K562 (cell line): ENCODE data around the gene RXRA. TPM values are rescaled to one million over a fixed set of nuclear protein-coding genes. Genes with fewer than 3 reads are reported as not detected.

Experiments used
- ATAC-seq: fragments of 200-7000 bp; cut with Tn5 transposase; 3 replicates; pipeline ENCODE4 v1.9.1; 2020; ENCODE audit warnings: moderate library complexity
- BruUV-seq: library from RNA; stranded (reverse); fragments of 400-500 nt; replicated peaks from 2 replicates; lab custom pipeline; 2021; lab: Mats Ljungman, UMichigan
- CTCF ChIA-PET: fragments of 300-600 bp; formaldehyde crosslinking; extraction: SDS; loops from one replicate; lab custom pipeline; 2021; ENCODE audit warnings: low intra/inter-chr PET ratio; lab: Yijun Ruan, JAX
- POLR2A ChIA-PET: fragments of 300-600, 350-650 bp; sonication (Branson Sonifier 250); formaldehyde crosslinking; extraction: SDS; loops from one replicate; lab custom pipeline; 2021; ENCODE audit warnings: antibody characterized with exemption, inconsistent platforms; lab: Yijun Ruan, JAX
- DNase-seq, 4 experiments: peaks; one replicate each; pipeline versions ENCODE4 v3.0.0 to v3.0.0-alpha.2; 2011 to 2018; ENCODE audit warnings: low spot score in 3 of 4, mixed read lengths in 3 of 4; ENCODE audit errors: extremely low read depth in 1 of 4
- FAIRE-seq: peaks from 2 replicates; lab custom pipeline; 2011; peaks lifted over from hg19 to GRCh38; lab: Jason Lieb, UNC
- H2AFZ ChIP-seq: 2 replicates; pipeline ENCODE4 v1.6.0; 2011; ENCODE audit warnings: low read depth, low read length, control low read depth, inconsistent platforms
- H3K27ac ChIP-seq: fragments of 200-600 bp; 3 replicates; pipeline ENCODE4 v1.8.0; 2011; ENCODE audit warnings: low read depth, mild to moderate bottlenecking, control low read depth, inconsistent platforms, low read length, moderate library complexity, mixed read lengths; ENCODE audit errors: extremely low read depth
- H3K27me3 ChIP-seq, 2 experiments: fragments of 300-600 bp in 1 of 2; 2 replicates in 1 of 2; 3 replicates in 1 of 2; pipeline versions ENCODE4 v1.6.0 to v1.8.0; 2011; ENCODE audit warnings: inconsistent platforms in 2 of 2, low read length in 2 of 2, mild to moderate bottlenecking in 1 of 2, mixed read lengths in 1 of 2, moderate library complexity in 1 of 2; ENCODE audit not compliant: control insufficient read depth in 2 of 2, insufficient read depth in 2 of 2
- H3K36me3 ChIP-seq: fragments of 300-600 bp; 3 replicates; pipeline ENCODE4 v1.8.0; 2011; ENCODE audit warnings: mild to moderate bottlenecking, low read length, inconsistent platforms; ENCODE audit not compliant: control insufficient read depth, insufficient read depth
- H3K4me1 ChIP-seq, 2 experiments: fragments of 200-600 bp in 1 of 2; replicated peaks in 1 of 2; 2 replicates in 1 of 2; 3 replicates in 1 of 2; pipeline versions ENCODE4 v1.5.1 to v1.8.0; 2011; ENCODE audit warnings: inconsistent platforms in 2 of 2, low read length in 2 of 2, mild to moderate bottlenecking in 1 of 2, mixed read lengths in 1 of 2, moderate library complexity in 1 of 2; ENCODE audit not compliant: control insufficient read depth in 2 of 2, insufficient read depth in 2 of 2
- H3K4me2 ChIP-seq: 2 replicates; pipeline ENCODE4 v1.6.1; 2011; ENCODE audit warnings: low read length, control low read depth, inconsistent platforms, mixed read lengths; ENCODE audit not compliant: insufficient read depth
- H3K4me3 ChIP-seq: fragments of 200-600 bp; sonication (generic), shearing (Covaris generic); 2 replicates; pipeline ENCODE4 v1.5.1; 2016; ENCODE audit warnings: control low read depth, inconsistent platforms
- H3K79me2 ChIP-seq: fragments of 200-600 bp; 3 replicates; pipeline ENCODE4 v1.8.0; 2011; ENCODE audit warnings: low read length, inconsistent platforms; ENCODE audit not compliant: control insufficient read depth, insufficient read depth
- H3K9ac ChIP-seq, 2 experiments: 2 replicates each; pipeline versions ENCODE4 v1.6.0 to v1.6.1; 2011; ENCODE audit warnings: low read depth in 2 of 2, low read length in 2 of 2, control low read depth in 1 of 2, inconsistent platforms in 1 of 2, mild to moderate bottlenecking in 1 of 2, mixed read lengths in 1 of 2; ENCODE audit not compliant: insufficient read depth in 1 of 2
- H3K9me1 ChIP-seq: one replicate; pipeline ENCODE4 v1.6.0; 2011; ENCODE audit warnings: inconsistent platforms, mild to moderate bottlenecking, low read length, moderate library complexity; ENCODE audit not compliant: control insufficient read depth, insufficient read depth
- H3K9me3 ChIP-seq: replicated peaks from 2 replicates; pipeline ENCODE4 v1.5.1; 2011; ENCODE audit warnings: low read depth, low read length, inconsistent platforms; ENCODE audit not compliant: control insufficient read depth, insufficient read depth
- H4K20me1 ChIP-seq: replicated peaks from 2 replicates; pipeline ENCODE4 v1.6.1; 2011; ENCODE audit warnings: low read length, inconsistent platforms, mixed read lengths; ENCODE audit not compliant: control insufficient read depth, insufficient read depth
- BRCA1 ChIP-seq, 2 experiments: fragments of 450-650 bp in 1 of 2; sonication (generic) in 1 of 2; formaldehyde crosslinking in 1 of 2; IDR thresholded peaks; 2 replicates each; pipeline versions ENCODE4 v1.5.0 to v1.6.1; 2017 to 2020; ENCODE audit warnings: mild to moderate bottlenecking in 1 of 2, missing genetic modification reagents in 1 of 2
- COPS2 ChIP-seq: fragments of 450-650 bp; conservative IDR thresholded peaks from 2 replicates; pipeline ENCODE4 v1.6.1; 2016; ENCODE audit warnings: mild to moderate bottlenecking, moderate library complexity
- DMBX1 ChIP-seq: fragments of 250-450 bp; sonication (Bioruptor Pico); IDR thresholded peaks from 2 replicates; pipeline ENCODE4 v1.8.0; 2022; ENCODE audit warnings: inconsistent platforms, mild to moderate bottlenecking, moderate library complexity, borderline replicate concordance
- NCOA4 ChIP-seq: fragments of 450-650 bp; IDR thresholded peaks from 2 replicates; pipeline ENCODE4 v1.6.1; 2018; ENCODE audit warnings: mild to moderate bottlenecking; ENCODE audit not compliant: partially characterized antibody
- PYGO2 ChIP-seq: fragments of 450-650 bp; IDR thresholded peaks from 2 replicates; pipeline ENCODE4 v1.6.1; 2016; ENCODE audit warnings: mild to moderate bottlenecking, missing genetic modification characterization, moderate library complexity, missing compliant biosample characterization
- WGBS: fragments of 100-300 bp; shearing (Covaris generic); methylation state at CpG from one replicate; pipeline ENCODE4 v1.1.6; 2016; ENCODE audit warnings: low coverage, mixed read lengths; ENCODE audit not compliant: insufficient coverage; ENCODE audit errors: missing lambda C conversion rate; 5-methylcytosine and 5-hydroxymethylcytosine counted together
- in situ Hi-C: fragments of 300-500 bp; cut with MboI; formaldehyde crosslinking; loops from 4 replicates; pipeline ENCODE4 v1.15.0; 2018; ENCODE audit warnings: inconsistent platforms, mixed read lengths
- intact Hi-C: fragments of 100-400 bp; cut with micrococcal nuclease; formaldehyde crosslinking; loops from 2 replicates; pipeline ENCODE4 v1.14.2; 2022
- polyA plus RNA-seq, 8 experiments: library from polyadenylated mRNA; depleted of rRNA in 4 of 8; stranded (reverse) in 5 of 8; unstranded in 3 of 8; fragments of >200 nt; fragmentation: Nextera tagmentation in 2 of 8; fragmentation: Illumina TruSeq in 1 of 8; extraction: Ambion mirVana in 2 of 8; extraction: Trizol in 1 of 8; gene quantifications; 2 replicates each; pipeline versions ENCODE4 v1.2.1 to v1.2.3, GENCODE V29; 2011 to 2014; ENCODE audit warnings: inconsistent platforms in 1 of 8, missing spikeins in 1 of 8
- total RNA-seq, 7 experiments: library from RNA; depleted of rRNA in 6 of 7; stranded (reverse); fragments of >200 nt in 6 of 7; fragmentation: Illumina TruSeq in 2 of 7; extraction: Trizol in 2 of 7; gene quantifications; 2 replicates each; pipeline versions ENCODE4 v1.2.1 to v1.2.3, GENCODE V29; 2011 to 2021; ENCODE audit warnings: low replicate concordance in 1 of 7
- TF ChIP-seq, protein P1 (sequence below), 2 experiments: fragments of 150-350 bp in 1 of 2; IDR thresholded peaks; 2 replicates each; pipeline ENCODE4 v1.6.1; 2012 to 2016; ENCODE audit warnings: low read depth in 2 of 2, low read length in 2 of 2, mild to moderate bottlenecking in 1 of 2, moderate library complexity in 1 of 2

Gene RXRA
- total and polyA plus RNA-seq, 9 of the 15 experiments (the other 6 are each of a cell fraction or from before 2014, with no cell fraction given) = 0.35 to 23.6 (median 4.6) TPM

GRCh38 chr9:134468358-134468757 is 142.1 kb downstream of the RXRA start:
- no peaks in the 10 kb centered on the region for H3K9me1 ChIP-seq
- H3K9me3 ChIP-seq = no peaks in the 10 kb centered on the region
- no peak for FAIRE-seq
- CTCF ChIA-PET = no interaction called here
- POLR2A ChIA-PET = no interaction called here
- WGBS = 2% methylated on average over 8 of the region's 9 CpGs
- peaks cover 0 to 3% of the 10 kb centered on the region in 2 experiments; a peak in 1 of 5 replicates for H3K4me1 ChIP-seq
- H4K20me1 ChIP-seq = no peaks in the 10 kb centered on the region
- H3K79me2 ChIP-seq = no peaks in the 10 kb centered on the region
- H3K4me3 ChIP-seq = no peak overlapping the region
- no peak overlapping the region for H3K9ac ChIP-seq
- TF ChIP-seq, protein P1, sequence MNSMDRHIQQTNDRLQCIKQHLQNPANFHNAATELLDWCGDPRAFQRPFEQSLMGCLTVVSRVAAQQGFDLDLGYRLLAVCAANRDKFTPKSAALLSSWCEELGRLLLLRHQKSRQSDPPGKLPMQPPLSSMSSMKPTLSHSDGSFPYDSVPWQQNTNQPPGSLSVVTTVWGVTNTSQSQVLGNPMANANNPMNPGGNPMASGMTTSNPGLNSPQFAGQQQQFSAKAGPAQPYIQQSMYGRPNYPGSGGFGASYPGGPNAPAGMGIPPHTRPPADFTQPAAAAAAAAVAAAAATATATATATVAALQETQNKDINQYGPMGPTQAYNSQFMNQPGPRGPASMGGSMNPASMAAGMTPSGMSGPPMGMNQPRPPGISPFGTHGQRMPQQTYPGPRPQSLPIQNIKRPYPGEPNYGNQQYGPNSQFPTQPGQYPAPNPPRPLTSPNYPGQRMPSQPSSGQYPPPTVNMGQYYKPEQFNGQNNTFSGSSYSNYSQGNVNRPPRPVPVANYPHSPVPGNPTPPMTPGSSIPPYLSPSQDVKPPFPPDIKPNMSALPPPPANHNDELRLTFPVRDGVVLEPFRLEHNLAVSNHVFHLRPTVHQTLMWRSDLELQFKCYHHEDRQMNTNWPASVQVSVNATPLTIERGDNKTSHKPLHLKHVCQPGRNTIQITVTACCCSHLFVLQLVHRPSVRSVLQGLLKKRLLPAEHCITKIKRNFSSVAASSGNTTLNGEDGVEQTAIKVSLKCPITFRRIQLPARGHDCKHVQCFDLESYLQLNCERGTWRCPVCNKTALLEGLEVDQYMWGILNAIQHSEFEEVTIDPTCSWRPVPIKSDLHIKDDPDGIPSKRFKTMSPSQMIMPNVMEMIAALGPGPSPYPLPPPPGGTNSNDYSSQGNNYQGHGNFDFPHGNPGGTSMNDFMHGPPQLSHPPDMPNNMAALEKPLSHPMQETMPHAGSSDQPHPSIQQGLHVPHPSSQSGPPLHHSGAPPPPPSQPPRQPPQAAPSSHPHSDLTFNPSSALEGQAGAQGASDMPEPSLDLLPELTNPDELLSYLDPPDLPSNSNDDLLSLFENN (IDR thresholded peaks at IDR 0.05; ENCODE audit: low read depth in 2 of 2, low read length in 2 of 2) = no peak
- no peak for TF ChIP-seq COPS2
- TF ChIP-seq NCOA4 = no peak
- no peak for TF ChIP-seq PYGO2 (tag)
- no peak for TF ChIP-seq DMBX1 (CRISPR knock-in tag)
- TF ChIP-seq BRCA1 (IDR thresholded peaks at IDR 0.05) = no peak
- TF ChIP-seq BRCA1 (CRISPR knock-in tag; IDR thresholded peaks at IDR 0.05) = no peak
- TF ChIP-seq, all 486 proteins: peak for 0
- H2AFZ ChIP-seq = no peak overlapping the region
- in situ Hi-C loops (no loop called here), intact Hi-C loops (no loop called here)
- H3K4me2 ChIP-seq = no peak overlapping the region
- H3K27me3 ChIP-seq = peaks cover 0 to 10% of the 10 kb centered on the region in 2 experiments; a peak in 3 of 5 replicates
- ATAC-seq = no peak
- no peaks in the 10 kb centered on the region for H3K36me3 ChIP-seq
- BruUV-seq = no TSS peak
- H3K27ac ChIP-seq = no peak overlapping the region
- DNase-seq = no peak
